BLaER1 (cell line): ENCODE data around the gene KCNG4.

Experiments used
- H3K27ac ChIP-seq: shearing (Covaris generic); formaldehyde crosslinking; 2 replicates; pipeline ENCODE4 v1.8.1; 2022
- H3K27me3 ChIP-seq: shearing (Covaris generic); formaldehyde crosslinking; 2 replicates; pipeline ENCODE4 v1.8.1; 2022
- H3K36me3 ChIP-seq: shearing (Covaris generic); formaldehyde crosslinking; 2 replicates; pipeline ENCODE4 v1.8.1; 2022
- H3K4me1 ChIP-seq: shearing (Covaris generic); formaldehyde crosslinking; 2 replicates; pipeline ENCODE4 v1.8.1; 2022
- H3K4me2 ChIP-seq: shearing (Covaris generic); formaldehyde crosslinking; 2 replicates; pipeline ENCODE4 v1.8.1; 2022
- H3K4me3 ChIP-seq: shearing (Covaris generic); formaldehyde crosslinking; 2 replicates; pipeline ENCODE4 v1.8.1; 2022
- H3K9ac ChIP-seq: shearing (Covaris generic); formaldehyde crosslinking; 2 replicates; pipeline ENCODE4 v1.8.1; 2022
- H3K9me3 ChIP-seq: shearing (Covaris generic); formaldehyde crosslinking; 2 replicates; pipeline ENCODE4 v1.8.1; 2022
- H4K20me1 ChIP-seq: shearing (Covaris generic); formaldehyde crosslinking; 2 replicates; pipeline ENCODE4 v1.8.1; 2022
- Cebpa-rat ChIP-seq: shearing (Covaris generic); IDR thresholded peaks from 2 replicates; pipeline ENCODE4 v1.8.1; 2022

The KCNG4 gene

DNA sequence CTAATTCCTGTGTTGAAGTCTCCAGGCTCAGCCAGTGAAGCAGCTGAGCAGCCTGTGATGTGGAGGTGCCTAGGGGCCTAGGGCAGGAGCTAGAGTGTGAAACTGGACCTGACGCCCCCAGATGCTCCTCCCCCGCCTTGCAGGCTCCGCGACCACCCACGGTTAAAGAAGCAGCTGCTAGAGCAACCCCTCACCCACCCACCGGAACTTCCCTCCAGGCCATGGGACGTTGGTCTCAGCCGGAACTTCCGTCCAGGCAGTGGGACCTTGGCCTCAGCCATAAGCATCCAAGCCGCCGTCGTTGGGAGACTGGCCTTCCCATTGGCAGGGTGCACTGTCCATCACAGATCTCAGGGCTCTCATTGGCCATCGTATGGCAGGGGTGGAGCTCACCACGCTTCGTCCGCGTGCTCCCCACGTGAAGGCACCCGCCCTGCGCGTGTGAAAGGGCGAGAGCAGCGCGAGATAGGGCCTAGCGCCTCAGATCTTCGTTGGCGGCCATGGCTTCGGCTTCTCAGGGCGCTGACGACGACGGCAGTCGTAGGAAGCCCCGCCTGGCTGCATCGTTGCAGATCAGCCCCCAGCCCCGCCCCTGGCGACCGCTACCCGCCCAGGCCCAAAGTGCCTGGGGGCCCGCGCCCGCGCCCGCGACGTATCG lies 49.0 kb downstream of the KCNG4 start, which contains the start of gene ADAD2:
TSS of gene ADAD2 (plus strand) at position 427 of the 658 bp plus-strand sequence. CDS start at position 501, 74 bp downstream.
- Histone ChIP-seq H3K4me1 (peaks cover 37% of the 10 kb centered on the region), H3K4me2 (no peak within 1 kb of the TSS), H3K36me3 (no peaks in the 10 kb centered on the region), H3K27me3 (no peaks in the 10 kb centered on the region), H3K9ac (no peak within 1 kb of the TSS), H3K9me3 (no peaks in the 10 kb centered on the region), H3K4me3 (no peak within 1 kb of the TSS), H3K27ac (no peak within 1 kb of the TSS), H4K20me1 (peaks cover 3% of the 10 kb centered on the region; the same call in 1 of the 2 replicates)
- TF ChIP-seq Cebpa-rat = no peak

DNA sequence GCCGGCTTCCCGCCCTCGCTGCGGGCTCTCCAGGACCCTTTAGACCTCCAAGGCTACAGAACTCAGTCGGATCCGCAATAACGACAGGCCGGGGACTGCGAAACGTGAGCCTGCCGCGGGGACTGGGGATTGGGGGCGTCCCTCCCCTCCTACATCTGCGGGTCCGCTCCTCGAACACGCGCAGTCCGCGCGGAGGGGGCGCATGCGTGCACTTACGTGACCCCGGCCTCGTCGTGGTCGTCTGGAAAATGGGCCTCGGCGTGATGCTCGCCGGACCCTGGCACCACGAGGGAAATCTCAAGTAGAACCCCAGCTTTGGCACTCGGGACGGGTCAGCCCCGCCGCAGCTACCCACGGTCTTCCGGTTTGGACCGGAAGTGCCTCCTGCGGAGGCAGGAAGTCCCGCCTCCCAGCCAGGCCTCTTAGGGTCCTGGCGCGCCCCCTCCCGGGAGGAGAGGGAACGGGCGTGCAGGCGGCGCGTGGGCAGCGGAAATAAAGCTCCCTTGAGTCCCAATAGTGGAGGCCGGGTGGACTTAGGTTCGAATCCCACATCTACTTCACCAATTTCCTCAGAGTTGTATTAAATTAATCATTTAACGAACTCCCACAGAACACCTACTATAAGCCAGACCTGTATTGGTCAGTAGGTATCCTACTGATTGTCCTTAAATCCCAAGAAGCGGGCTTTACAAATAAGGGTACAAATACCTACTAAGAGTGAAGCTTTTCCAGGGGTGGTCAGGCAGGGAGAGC lies 53.0 kb downstream of the KCNG4 start, which contains the start of gene TAF1C:
TSS of gene TAF1C (minus strand) at position 373 of the 753 bp plus-strand sequence. CDS start 2,069 bp downstream, outside the sequence.
- H3K27ac ChIP-seq = peak within 1 kb of the TSS; percentile 89
- H3K36me3 ChIP-seq = peaks cover 37% of the 10 kb centered on the region

DNA sequence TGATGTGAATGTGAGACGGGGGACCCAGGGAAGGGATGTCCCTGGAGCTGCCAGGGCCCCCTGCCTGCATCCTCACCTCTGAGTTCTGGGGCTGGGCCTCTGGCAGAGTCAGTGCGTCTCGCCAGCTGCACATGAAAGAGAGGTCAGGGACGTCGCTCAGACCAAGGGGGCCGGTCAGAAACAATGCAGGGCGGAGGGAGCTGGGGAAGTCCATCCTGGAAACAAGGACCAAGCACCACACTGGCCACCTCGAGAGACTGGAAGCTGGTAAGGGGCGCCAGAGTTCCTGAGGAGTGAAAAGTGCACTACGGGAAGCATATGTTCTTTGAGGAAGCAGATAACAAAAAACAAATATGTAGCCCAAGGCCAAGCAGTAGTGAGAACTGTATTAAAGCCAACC lies 55.0 kb downstream of the KCNG4 start:
- Histone ChIP-seq H4K20me1 (peaks cover 47% of the 10 kb centered on the region), H3K9me3 (no peaks in the 10 kb centered on the region), H3K36me3 (peaks cover 58% of the 10 kb centered on the region), H3K4me1 (peaks cover 18% of the 10 kb centered on the region), H3K4me2 (no peak overlapping the region), H3K4me3 (no peak overlapping the region), H3K27me3 (no peaks in the 10 kb centered on the region), H3K27ac (no peak overlapping the region), H3K9ac (0 out of 2 replicates have a peak overlapping the region, but pooled peaks have one; percentile 6)
- no peak for TF ChIP-seq Cebpa-rat

More for the DNA sequence above, 53.0 kb downstream of the KCNG4 start, which contains the start of gene TAF1C:
- Histone ChIP-seq H3K4me3 (peak within 1 kb of the TSS; percentile 99), H3K4me1 (peaks cover 18% of the 10 kb centered on the region), H3K9me3 (no peaks in the 10 kb centered on the region), H4K20me1 (peaks cover 42% of the 10 kb centered on the region), H3K9ac (peak within 1 kb of the TSS; percentile 96), H3K4me2 (peak within 1 kb of the TSS; percentile 96), H3K27me3 (no peaks in the 10 kb centered on the region)
- no peak for TF ChIP-seq Cebpa-rat

DNA sequence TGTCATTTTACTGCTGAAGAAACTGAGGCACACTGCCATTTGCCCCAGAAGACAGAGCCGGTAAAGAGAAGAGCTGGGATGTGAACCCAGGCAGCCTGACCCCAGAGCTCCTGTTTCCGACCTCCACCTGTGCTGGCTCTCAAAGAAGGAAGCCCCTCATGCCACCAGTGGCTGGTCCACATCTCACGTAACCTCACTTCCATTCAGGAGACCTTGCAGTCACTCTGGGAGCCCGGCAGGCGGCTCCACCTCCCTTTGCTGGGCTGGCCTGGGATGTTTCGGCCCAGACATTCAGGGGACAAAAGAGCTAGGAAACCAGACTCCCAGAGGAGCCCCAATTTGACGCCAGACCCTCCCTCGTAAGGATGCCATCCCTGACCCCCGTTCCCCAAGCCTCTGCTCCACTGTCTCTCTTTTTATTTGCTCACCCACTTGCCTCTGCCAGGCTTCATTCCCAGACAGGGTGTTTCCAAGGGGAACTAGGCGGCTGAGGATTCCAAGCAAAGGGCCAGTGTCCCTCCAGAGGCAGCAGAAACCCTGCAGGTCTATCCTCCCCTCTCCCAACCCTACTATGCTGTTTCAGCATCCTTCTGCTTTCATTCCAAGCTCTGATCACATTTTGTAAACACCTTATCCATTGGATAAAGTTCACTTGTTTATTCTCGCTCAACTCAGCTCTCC lies 55.8 kb downstream of the KCNG4 start:
- no peak overlapping the region for H3K27ac ChIP-seq
- H3K36me3 ChIP-seq = peaks cover 65% of the 10 kb centered on the region
- H3K9me3 ChIP-seq = no peaks in the 10 kb centered on the region
- no peak for TF ChIP-seq Cebpa-rat
- H3K4me2 ChIP-seq = no peak overlapping the region
- H3K27me3 ChIP-seq = no peaks in the 10 kb centered on the region
- H3K9ac ChIP-seq = no peak overlapping the region
- peaks cover 18% of the 10 kb centered on the region for H3K4me1 ChIP-seq
- H4K20me1 ChIP-seq = peaks cover 47% of the 10 kb centered on the region
- no peak overlapping the region for H3K4me3 ChIP-seq

DNA sequence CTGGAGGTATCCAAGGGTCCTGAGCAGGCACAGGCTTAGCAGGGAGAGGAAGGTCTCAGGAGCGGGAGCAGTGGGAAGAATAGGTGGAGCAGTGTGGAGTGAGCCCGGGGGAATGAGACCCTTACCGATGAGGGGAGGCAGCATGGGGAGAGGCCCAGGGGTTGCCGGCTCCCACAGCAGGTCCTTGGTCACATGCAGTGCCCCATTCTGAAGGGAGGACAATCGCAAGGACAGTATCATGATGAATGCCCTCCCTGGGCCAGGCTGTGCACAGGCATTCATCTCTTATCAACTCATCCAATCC lies 56.3 kb downstream of the KCNG4 start:
- Histone ChIP-seq H3K27ac (no peak overlapping the region), H3K36me3 (peaks cover 71% of the 10 kb centered on the region), H3K9ac (no peak overlapping the region), H3K4me2 (no peak overlapping the region), H3K4me1 (peaks cover 18% of the 10 kb centered on the region), H3K4me3 (no peak overlapping the region), H3K27me3 (no peaks in the 10 kb centered on the region), H4K20me1 (peaks cover 47% of the 10 kb centered on the region), H3K9me3 (no peaks in the 10 kb centered on the region)
- no peak for TF ChIP-seq Cebpa-rat

DNA sequence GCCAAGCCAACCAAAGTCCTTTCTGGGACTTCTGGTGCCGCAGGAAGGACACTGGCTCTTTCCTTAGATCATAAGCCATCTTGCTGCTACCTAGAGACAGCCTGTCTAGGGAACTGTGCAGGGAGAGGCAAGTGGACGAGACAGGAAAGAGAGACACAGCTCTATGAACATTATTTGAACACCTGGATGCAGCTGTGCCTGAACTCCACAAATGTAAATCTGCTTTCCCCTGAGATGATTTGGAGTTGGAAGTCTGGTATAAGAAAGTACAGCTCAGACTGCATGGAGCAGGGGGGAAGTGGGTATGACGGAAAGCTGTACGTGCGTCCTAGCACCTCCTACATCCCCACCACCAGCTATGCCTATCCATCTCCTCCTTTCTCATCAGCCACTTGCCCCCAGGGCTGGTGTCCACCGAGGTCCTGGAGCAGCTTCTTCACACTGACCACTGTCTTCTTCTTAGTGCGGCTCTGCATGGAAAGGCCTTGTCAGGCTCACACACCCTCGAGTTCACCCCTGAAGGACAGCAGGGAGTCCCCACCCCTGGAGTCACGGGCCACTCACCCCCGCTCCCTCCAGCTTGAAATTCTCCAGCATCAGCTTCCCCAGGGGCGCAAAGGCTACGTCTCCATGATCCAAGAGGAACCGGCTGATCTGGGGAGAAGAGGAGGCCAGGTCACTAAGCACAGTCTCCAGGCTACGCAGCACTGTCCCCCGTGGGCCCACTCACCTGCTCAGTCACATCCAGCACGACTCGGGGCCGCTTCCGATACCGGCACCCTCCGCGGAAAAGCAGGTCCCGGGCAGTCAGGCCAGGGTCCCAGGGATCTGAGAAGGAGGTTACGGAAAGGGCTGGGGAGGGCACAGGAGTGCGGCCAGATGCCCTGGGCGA lies 56.9 kb downstream of the KCNG4 start:
- no peaks in the 10 kb centered on the region for H3K9me3 ChIP-seq
- no peak overlapping the region for H3K4me2 ChIP-seq
- peaks cover 53% of the 10 kb centered on the region for H4K20me1 ChIP-seq
- peaks cover 18% of the 10 kb centered on the region for H3K4me1 ChIP-seq
- H3K9ac ChIP-seq = no peak overlapping the region
- no peaks in the 10 kb centered on the region for H3K27me3 ChIP-seq
- H3K27ac ChIP-seq = no peak overlapping the region
- no peak overlapping the region for H3K4me3 ChIP-seq
- peaks cover 77% of the 10 kb centered on the region for H3K36me3 ChIP-seq
- TF ChIP-seq Cebpa-rat = no peak

DNA sequence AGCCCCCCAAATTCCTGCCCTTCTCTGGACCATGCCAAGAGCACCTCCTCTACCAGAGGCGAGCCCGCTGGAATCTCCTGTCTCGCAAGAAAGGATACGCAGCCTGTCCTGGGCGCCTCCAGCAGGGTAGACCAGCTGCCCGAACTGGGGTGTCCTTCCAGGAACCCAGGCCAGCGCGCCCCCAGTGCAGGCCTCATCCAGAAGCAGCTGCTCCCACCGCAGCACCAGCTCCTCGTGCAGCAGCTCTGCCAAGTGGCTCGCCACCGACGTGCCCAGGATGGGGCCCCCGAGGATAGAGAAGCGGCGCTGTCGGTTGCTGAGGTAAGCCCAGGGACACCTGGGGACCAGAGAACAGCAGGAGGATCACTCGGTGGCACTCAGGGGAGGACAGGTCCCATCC lies 57.7 kb downstream of the KCNG4 start:
- H3K4me2 ChIP-seq = no peak overlapping the region
- H3K27me3 ChIP-seq = no peaks in the 10 kb centered on the region
- TF ChIP-seq Cebpa-rat = no peak
- no peak overlapping the region for H3K4me3 ChIP-seq
- H3K4me1 ChIP-seq = peaks cover 18% of the 10 kb centered on the region
- H3K9me3 ChIP-seq = no peaks in the 10 kb centered on the region
- peaks cover 85% of the 10 kb centered on the region for H3K36me3 ChIP-seq
- no peak overlapping the region for H3K27ac ChIP-seq
- H4K20me1 ChIP-seq = peaks cover 60% of the 10 kb centered on the region
- no peak overlapping the region for H3K9ac ChIP-seq

DNA sequence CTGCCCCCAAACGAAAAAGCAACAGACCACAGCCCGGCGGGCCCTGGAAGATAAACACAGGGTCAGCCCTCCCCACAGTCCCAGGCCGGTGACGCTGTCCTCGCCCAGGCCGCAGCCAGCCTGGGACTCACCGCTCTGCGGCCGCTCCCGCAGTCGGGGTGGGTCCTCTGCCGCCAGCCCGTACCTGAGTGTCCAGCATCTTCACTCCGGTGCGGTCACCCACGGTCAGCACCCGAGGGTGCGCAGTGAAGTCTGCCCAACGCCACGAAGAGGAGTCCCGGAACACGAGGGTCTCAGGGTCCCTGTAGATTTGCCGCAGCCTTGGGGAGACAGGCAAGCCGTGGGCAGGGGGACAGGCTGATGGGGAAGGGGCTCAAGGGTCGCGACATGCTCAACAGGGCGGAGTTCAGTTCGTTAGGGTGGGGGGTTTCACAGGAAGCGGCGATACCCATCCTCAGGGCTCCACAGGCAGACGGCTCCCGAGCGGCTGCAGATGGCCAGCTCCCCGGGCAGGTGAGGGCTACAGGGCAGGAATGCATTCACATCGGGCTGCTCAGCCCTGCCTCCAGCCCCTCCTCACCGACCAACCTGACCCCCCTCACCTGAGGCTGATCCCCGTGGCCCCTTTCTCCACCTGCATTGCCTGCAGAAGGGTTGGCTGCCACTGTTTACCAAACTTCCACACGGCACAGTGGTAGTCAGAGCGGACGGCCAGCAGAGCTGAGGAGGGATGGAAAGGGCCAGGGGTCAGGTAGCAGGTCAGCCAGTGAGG lies 58.5 kb downstream of the KCNG4 start:
- H3K27me3 ChIP-seq = no peaks in the 10 kb centered on the region

More for the DNA sequence above, 58.5 kb downstream of the KCNG4 start:
- H3K4me1 ChIP-seq = peaks cover 17% of the 10 kb centered on the region
- peaks cover 60% of the 10 kb centered on the region for H4K20me1 ChIP-seq
- H3K9me3 ChIP-seq = no peaks in the 10 kb centered on the region
- H3K27ac ChIP-seq = no peak overlapping the region
- TF ChIP-seq Cebpa-rat = no peak
- no peak overlapping the region for H3K9ac ChIP-seq
- no peak overlapping the region for H3K4me2 ChIP-seq
- H3K4me3 ChIP-seq = no peak overlapping the region
- H3K36me3 ChIP-seq = peaks cover 90% of the 10 kb centered on the region
